Esophagus muscularis mucosa (tissue), 4 donors: ENCODE results near the gene ALDH3B1. TPM values are rescaled to one million over a fixed set of nuclear protein-coding genes. Genes with fewer than 3 reads are reported as not detected.
A peak's percentile ranks its signal among the peaks of the same experiment; 100 is the strongest.

Experiments used
- DNase-seq: peaks from one replicate; pipeline ENCODE4 v3.0.0-alpha.2; 2017; ENCODE audit errors: extremely low spot score
- H3K27ac ChIP-seq, 4 donors: fragments of 200-600 bp; sonication (generic); replicated peaks in 1 of 4; 1 replicate in 3 of 4; 2 replicates in 1 of 4; pipeline ENCODE4 v1.5.1; 2016 to 2019; ENCODE audit warnings: mild to moderate bottlenecking in 1 of 4
- H3K27me3 ChIP-seq, 4 donors: fragments of 200-600 bp; sonication (generic); one replicate each; pipeline versions ENCODE4 v1.5.1 to v1.6.0; 2016 to 2019
- H3K36me3 ChIP-seq, 4 donors: fragments of 200-600 bp; sonication (generic); one replicate each; pipeline ENCODE4 v1.5.1; 2016 to 2019
- H3K4me1 ChIP-seq, 4 donors: fragments of 200-600 bp; sonication (generic); one replicate each; pipeline ENCODE4 v1.5.1; 2016 to 2019
- H3K4me3 ChIP-seq, 4 donors: fragments of 200-600 bp; sonication (generic); 1 replicate in 2 of 4; 2 replicates in 2 of 4; pipeline ENCODE4 v1.5.1; 2016 to 2019; ENCODE audit warnings: mild to moderate bottlenecking in 4 of 4, moderate library complexity in 1 of 4
- H3K9me3 ChIP-seq, 4 donors: fragments of 200-600 bp; sonication (generic); 1 replicate in 3 of 4; 2 replicates in 1 of 4; pipeline ENCODE4 v1.5.1; 2016 to 2019
- EP300 ChIP-seq: sonication (generic); formaldehyde crosslinking; IDR thresholded peaks from one replicate; pipeline ENCODE4 v1.6.1; 2017; ENCODE audit warnings: antibody characterized with exemption
- POLR2A ChIP-seq: fragments of 450-650 bp; IDR thresholded peaks from one replicate; pipeline ENCODE4 v1.6.1; 2017; ENCODE audit warnings: antibody characterized with exemption, moderate library complexity, mild to moderate bottlenecking, low read depth
- POLR2AphosphoS5 ChIP-seq, 2 donors: sonication (generic); formaldehyde crosslinking; IDR thresholded peaks; one replicate each; pipeline ENCODE4 v1.6.1; 2017; ENCODE audit warnings: antibody characterized with exemption in 2 of 2
- WGBS: methylation state at CpG from one replicate; pipeline ENCODE4 v1.1.5; 2018; 5-methylcytosine and 5-hydroxymethylcytosine counted together
- intact Hi-C: fragments of 100-400 bp; cut with DNase I; formaldehyde crosslinking; loops from one replicate; pipeline ENCODE4 v1.15.1; 2023
- total RNA-seq, 4 donors: library from RNA; depleted of rRNA; stranded (reverse); fragments of >200 nt; gene quantifications; one replicate each; pipeline versions ENCODE4 v1.1.0 to v1.2.1, GENCODE V29; 2016
- TF ChIP-seq, protein P1 (sequence below), 3 experiments: fragments of 200-600 bp in 2 of 3; fragments of 450-650 bp in 1 of 3; sonication (generic) in 2 of 3; IDR thresholded peaks; one replicate each; pipeline ENCODE4 v1.5.1; 2017 to 2019; ENCODE audit warnings: antibody characterized with exemption in 3 of 3, mild to moderate bottlenecking in 2 of 3, moderate library complexity in 1 of 3

The ALDH3B1 gene
- total RNA-seq, 4 donors from 2014 or later: 10.6 to 17.2 (median 12.6) TPM

DNA sequence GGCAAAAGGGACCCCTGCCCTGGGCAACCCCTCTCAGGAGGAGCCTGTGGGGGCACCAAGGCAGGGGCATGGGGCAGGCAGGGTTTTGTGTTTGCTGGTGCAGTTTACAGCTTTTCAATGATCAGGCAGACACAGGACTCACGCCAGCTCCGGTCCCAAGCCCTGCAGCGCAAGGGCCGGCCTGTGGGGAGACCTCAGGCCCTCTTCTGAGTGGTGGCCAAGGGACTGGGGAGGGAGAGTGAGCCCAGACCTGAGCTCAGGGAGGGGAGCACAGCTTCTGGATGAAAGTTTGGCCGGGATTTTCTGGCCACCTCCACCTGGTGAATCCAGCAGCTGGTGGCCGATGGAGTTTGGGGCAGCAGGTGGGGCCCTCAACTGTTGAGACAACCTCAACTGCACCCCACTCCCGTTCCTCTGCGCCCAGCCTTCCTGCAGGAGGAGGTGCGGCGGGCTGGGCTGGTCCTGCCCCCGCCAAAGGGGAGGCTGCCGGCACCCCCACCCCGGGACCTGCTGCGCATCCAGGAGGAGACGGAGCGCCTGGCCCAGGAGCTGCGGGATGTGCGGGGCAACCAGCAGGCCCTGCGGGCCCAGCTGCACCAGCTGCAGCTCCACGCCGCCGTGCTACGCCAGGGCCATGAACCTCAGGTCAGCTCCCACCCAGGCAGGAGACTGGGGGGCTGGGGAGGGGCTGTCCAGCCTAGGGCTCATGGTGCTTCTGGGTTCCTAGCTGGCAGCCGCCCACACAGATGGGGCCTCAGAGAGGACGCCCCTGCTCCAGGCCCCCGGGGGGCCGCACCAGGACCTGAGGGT, 32.3 kb downstream of the ALDH3B1 start:
- TF ChIP-seq EP300: no peak
- peak overlapping the region; percentile 40 to 92 (median 88) for H3K27ac ChIP-seq
- 86% methylated on average over 2 of the region's 27 CpGs for WGBS

GRCh38 chr11:68043029-68043348, 32.9 kb downstream of the ALDH3B1 start:
- peaks cover 29 to 62% (median 58%) of the 10 kb centered on the region in 4 donors for H3K36me3 ChIP-seq
- no peaks in the 10 kb centered on the region for H3K9me3 ChIP-seq
- no CpG with 5 or more reads among the region's 8 CpGs for WGBS
- no peaks in the 10 kb centered on the region for H3K27me3 ChIP-seq
- H3K27ac ChIP-seq: peak overlapping the region; percentile 25 to 89 (median 48)
- H3K4me3 ChIP-seq: no peak overlapping the region
- DNase-seq: no peak
- TF ChIP-seq, protein P1, sequence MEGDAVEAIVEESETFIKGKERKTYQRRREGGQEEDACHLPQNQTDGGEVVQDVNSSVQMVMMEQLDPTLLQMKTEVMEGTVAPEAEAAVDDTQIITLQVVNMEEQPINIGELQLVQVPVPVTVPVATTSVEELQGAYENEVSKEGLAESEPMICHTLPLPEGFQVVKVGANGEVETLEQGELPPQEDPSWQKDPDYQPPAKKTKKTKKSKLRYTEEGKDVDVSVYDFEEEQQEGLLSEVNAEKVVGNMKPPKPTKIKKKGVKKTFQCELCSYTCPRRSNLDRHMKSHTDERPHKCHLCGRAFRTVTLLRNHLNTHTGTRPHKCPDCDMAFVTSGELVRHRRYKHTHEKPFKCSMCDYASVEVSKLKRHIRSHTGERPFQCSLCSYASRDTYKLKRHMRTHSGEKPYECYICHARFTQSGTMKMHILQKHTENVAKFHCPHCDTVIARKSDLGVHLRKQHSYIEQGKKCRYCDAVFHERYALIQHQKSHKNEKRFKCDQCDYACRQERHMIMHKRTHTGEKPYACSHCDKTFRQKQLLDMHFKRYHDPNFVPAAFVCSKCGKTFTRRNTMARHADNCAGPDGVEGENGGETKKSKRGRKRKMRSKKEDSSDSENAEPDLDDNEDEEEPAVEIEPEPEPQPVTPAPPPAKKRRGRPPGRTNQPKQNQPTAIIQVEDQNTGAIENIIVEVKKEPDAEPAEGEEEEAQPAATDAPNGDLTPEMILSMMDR (IDR thresholded peaks at IDR 0.05): no peak
- TF ChIP-seq POLR2AphosphoS5 (IDR thresholded peaks at IDR 0.05): no peak
- no peak for TF ChIP-seq POLR2A
- TF ChIP-seq EP300: no peak
- H3K4me1 ChIP-seq: peaks cover 21 to 62% (median 57%) of the 10 kb centered on the region in 4 donors
- intact Hi-C loops: no loop called here

More for the DNA sequence above, 32.3 kb downstream of the ALDH3B1 start:
- no peak for DNase-seq
- no peak overlapping the region for H3K4me3 ChIP-seq
- no peaks in the 10 kb centered on the region for H3K9me3 ChIP-seq
- no peaks in the 10 kb centered on the region for H3K27me3 ChIP-seq
- H3K4me1 ChIP-seq: peaks cover 27 to 68% (median 63%) of the 10 kb centered on the region in 4 donors
- peaks cover 24 to 56% (median 53%) of the 10 kb centered on the region in 4 donors for H3K36me3 ChIP-seq
- intact Hi-C loops: no loop called here

- 71% methylated on average over 12 of the region's 36 CpGs for WGBS
- Histone ChIP-seq H3K4me1 (peaks cover 16 to 56% (median 51%) of the 10 kb centered on the region in 4 donors), H3K27me3 (no peaks in the 10 kb centered on the region), H3K27ac (peak overlapping the region; percentile 25 to 89 (median 48)), H3K36me3 (peaks cover 35 to 67% (median 61%) of the 10 kb centered on the region in 4 donors), H3K4me3 (no peak overlapping the region), H3K9me3 (no peaks in the 10 kb centered on the region)
- TF ChIP-seq POLR2A (no peak), POLR2AphosphoS5 (IDR thresholded peaks at IDR 0.05) (peak in 1 of 2 donors; percentile 8)
- intact Hi-C loops: no loop called here
- DNase-seq: no peak
Measured at GRCh38 chr11:68043349-68044144, 33.4 kb downstream of the ALDH3B1 start.

DNA sequence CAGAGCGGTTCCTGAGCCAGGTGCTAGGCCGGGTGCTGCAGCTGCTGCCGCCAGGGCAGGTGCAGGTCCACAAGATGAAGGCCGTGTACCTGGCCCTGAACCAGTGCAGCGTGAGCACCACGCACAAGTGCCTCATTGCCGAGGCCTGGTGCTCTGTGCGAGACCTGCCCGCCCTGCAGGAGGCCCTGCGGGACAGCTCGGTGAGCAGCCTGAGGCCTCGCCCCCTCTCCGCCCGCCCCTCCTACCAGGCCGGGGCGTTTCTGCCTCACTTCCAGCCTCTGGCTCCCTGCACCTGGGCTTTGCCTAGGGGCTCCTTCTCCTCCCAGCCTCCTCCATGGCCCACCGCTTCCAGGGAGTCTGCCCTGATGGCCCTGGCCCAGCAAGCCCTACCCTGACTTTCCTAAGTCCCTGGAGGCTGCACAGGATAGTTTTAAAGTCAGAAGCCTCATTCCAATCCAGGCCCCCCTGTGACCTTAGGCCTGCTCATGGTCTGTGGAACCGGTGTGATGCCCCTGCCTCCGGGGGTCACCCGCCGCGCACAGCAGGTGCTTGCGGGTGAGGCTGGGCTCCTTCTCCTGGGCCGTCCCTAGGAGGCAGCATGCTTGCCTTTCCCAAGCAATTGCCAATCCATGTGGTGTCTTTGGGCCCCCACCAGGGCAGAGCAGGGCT, 34.2 kb downstream of the ALDH3B1 start:
- TF ChIP-seq POLR2A: no peak
- TF ChIP-seq EP300: no peak
- no peak for TF ChIP-seq POLR2AphosphoS5 (IDR thresholded peaks at IDR 0.05)
- TF ChIP-seq, protein P1 (IDR thresholded peaks at IDR 0.05): no peak
- Histone ChIP-seq H3K36me3 (peaks cover 42 to 75% (median 69%) of the 10 kb centered on the region in 4 donors), H3K27ac (no peak overlapping the region), H3K27me3 (no peaks in the 10 kb centered on the region), H3K4me1 (peaks cover 14 to 49% (median 45%) of the 10 kb centered on the region in 4 donors), H3K9me3 (no peaks in the 10 kb centered on the region), H3K4me3 (no peak overlapping the region)
- WGBS: 83% methylated on average over 19 of the region's 24 CpGs
- DNase-seq: no peak
- intact Hi-C loops: no loop called here

DNA sequence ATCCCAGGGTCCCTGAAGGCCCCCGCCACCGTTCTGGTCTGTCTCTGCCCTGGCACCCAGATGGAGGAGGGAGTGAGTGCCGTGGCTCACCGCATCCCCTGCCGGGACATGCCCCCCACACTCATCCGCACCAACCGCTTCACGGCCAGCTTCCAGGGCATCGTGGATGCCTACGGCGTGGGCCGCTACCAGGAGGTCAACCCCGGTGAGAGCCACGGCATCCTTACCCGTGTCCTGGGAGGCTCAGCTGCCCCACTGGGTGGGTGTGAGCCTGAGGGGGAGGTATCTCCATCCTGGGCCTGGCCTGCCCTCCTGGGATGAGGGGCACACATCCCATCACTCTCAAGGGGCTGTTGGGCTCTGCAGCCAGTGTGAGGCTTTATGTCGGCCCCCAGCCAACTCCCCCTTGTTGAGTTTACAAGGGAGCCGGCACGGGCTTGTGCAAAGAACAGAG, 34.8 kb downstream of the ALDH3B1 start:
- no peak for DNase-seq
- Histone ChIP-seq H3K9me3 (no peaks in the 10 kb centered on the region), H3K27me3 (no peaks in the 10 kb centered on the region), H3K27ac (no peak overlapping the region), H3K4me3 (no peak overlapping the region), H3K36me3 (peaks cover 49 to 81% (median 75%) of the 10 kb centered on the region in 4 donors), H3K4me1 (peaks cover 10 to 43% (median 39%) of the 10 kb centered on the region in 4 donors)
- TF ChIP-seq POLR2A (no peak), EP300 (no peak)
- TF ChIP-seq, protein P1 (IDR thresholded peaks at IDR 0.05): no peak
- 94% methylated on average over 13 of the region's 18 CpGs for WGBS
- intact Hi-C loops: no loop called here
